Skeletal muscle satellite cell (primary cell): ENCODE data around the gene TIMM44.
"Not testable (repeated sequence)": the region's sequence is repeated elsewhere in the genome, so short reads cannot be mapped to it uniquely, and the experiment has no call there.

Experiments
- H3K27me3 ChIP-seq: 2 replicates; pipeline ENCODE4 v1.7.0; 2013; ENCODE audit warnings: low read length; ENCODE audit not compliant: control insufficient read depth, insufficient read depth
- H3K36me3 ChIP-seq: 2 replicates; pipeline ENCODE4 v1.7.0; 2013; ENCODE audit warnings: mild to moderate bottlenecking, control low read depth, low read length; ENCODE audit not compliant: insufficient read depth
- H3K4me1 ChIP-seq: 2 replicates; pipeline ENCODE4 v1.7.0; 2013; ENCODE audit warnings: low read length; ENCODE audit not compliant: control insufficient read depth, insufficient read depth
- H3K4me2 ChIP-seq: 2 replicates; pipeline ENCODE4 v1.7.0; 2013; ENCODE audit warnings: mild to moderate bottlenecking, low read length
- H3K4me3 ChIP-seq: 2 replicates; pipeline ENCODE4 v1.7.0; 2013; ENCODE audit warnings: low read length
- H3K9ac ChIP-seq: 2 replicates; pipeline ENCODE4 v1.7.0; 2013; ENCODE audit warnings: mild to moderate bottlenecking, low read depth, low read length, moderate library complexity
- H3K9me3 ChIP-seq: replicated peaks from 2 replicates; pipeline ENCODE4 v1.7.0; 2013; ENCODE audit warnings: mild to moderate bottlenecking, control low read depth, low read length

Gene TIMM44

DNA sequence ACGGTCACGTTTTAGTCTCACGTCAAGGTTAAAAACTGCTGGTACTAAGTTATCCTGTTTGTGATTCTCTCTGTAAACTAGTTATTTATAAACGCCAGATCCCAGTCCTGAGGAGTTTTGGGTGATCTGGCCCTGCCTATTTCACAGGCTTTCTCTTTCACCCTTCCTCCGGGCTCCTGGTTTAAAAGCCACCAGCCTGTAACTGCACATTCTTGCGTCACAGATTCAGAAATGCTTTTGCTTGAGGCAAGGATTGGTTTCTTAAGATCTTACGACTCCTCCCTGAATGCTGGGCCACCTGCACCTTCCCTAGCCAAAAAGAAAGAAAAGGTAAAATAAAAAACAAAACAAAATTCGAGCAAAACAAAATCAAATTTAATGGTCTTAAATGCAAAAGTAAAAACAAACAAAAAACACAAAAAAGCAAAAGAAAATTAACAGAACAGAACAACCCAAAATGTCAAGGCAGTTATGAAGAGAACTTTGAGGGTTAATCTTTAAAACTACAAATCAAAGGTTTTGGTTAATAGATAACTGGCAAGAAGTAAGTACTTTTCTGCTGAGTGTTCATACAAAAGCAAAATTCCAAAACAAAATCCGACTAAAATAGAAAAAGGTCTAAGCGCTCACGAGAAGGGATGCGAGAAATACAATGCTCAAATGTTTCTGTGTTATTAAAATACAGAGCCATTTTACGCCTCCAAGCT is 18.6 kb upstream of the TIMM44 start:
- H3K9me3 ChIP-seq, result no peaks in the 10 kb centered on the region
- H3K9ac ChIP-seq, result no peak overlapping the region
- H3K4me1 ChIP-seq, result no peaks in the 10 kb centered on the region
- peaks cover 57% of the 10 kb centered on the region for H3K36me3 ChIP-seq
- no peak overlapping the region for H3K4me2 ChIP-seq
- H3K27me3 ChIP-seq, result no peaks in the 10 kb centered on the region
- no peak overlapping the region for H3K4me3 ChIP-seq

DNA sequence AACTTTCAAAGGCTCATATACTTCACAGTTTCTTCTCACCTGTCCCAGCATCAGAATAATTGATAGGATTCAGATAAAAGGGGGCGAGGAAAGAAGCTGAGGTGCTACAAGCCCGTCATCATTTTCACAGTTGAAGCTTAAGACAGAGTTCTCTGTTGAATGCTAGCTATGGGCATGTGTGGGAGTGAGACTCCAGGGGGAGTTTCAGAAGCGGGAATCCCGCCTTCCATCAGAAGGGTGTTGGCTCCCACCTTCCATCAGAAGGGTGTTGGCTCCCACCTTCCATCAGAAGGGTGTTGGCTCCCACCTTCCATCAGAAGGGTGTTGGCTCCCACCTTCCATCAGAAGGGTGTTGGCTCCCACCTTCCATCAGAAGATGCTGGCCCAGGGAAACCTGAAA is 17.6 kb upstream of the TIMM44 start:
- not testable (repeated sequence) for H3K4me1 ChIP-seq, H3K4me3 ChIP-seq, H3K27me3 ChIP-seq, H3K9me3 ChIP-seq, H3K4me2 ChIP-seq, H3K9ac ChIP-seq
- H3K36me3 ChIP-seq, result peaks cover 50% of the 10 kb centered on the region

DNA sequence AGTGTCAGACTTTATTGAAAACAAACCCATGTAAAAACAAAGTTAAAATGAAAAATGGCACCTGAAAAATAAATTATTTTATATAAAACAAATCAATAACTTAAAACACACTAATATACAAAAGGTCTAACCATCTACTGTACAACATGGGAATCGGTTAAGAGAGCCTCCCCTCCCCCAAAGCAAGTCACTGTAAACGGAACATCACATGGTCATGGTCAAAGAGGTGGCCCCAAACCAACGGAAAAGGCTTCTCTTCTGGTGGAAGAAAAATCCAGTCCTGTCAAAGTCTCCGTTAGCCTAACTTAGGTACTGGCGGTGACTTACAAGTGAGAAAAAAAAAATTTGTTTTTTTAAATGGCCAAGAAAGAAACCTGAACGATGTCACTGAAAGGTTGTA is 15.7 kb upstream of the TIMM44 start:
- H3K36me3 ChIP-seq, result peaks cover 41% of the 10 kb centered on the region
- H3K4me1 ChIP-seq, result no peaks in the 10 kb centered on the region
- H3K9ac ChIP-seq, result no peak overlapping the region
- H3K4me3 ChIP-seq, result no peak overlapping the region
- H3K4me2 ChIP-seq, result no peak overlapping the region
- no peaks in the 10 kb centered on the region for H3K9me3 ChIP-seq
- H3K27me3 ChIP-seq, result no peaks in the 10 kb centered on the region

DNA sequence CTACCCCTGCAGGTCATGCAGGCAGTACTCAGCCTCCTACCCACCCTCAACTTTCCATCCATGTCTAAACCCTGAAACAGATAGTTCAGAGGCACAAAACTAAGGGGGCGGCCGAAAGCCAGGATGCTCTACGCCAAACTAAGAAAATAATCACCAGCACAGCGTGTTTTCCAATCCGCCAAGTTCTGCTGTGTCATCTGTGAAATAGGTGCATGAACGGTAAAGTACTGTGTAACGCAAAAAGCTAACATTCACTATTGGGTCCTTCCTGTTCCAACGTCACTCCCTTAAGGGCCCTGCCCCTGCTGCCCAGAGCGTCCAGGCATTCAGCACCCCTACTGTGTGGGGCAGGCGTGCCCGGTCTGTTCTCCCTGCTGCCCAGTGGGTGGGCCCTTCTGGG is 12.2 kb upstream of the TIMM44 start:
- no peak overlapping the region for H3K9ac ChIP-seq
- no peaks in the 10 kb centered on the region for H3K27me3 ChIP-seq
- H3K4me1 ChIP-seq, result peaks cover 4% of the 10 kb centered on the region
- no peaks in the 10 kb centered on the region for H3K9me3 ChIP-seq
- H3K36me3 ChIP-seq, result peaks cover 8% of the 10 kb centered on the region
- H3K4me2 ChIP-seq, result no peak overlapping the region
- H3K4me3 ChIP-seq, result no peak overlapping the region

DNA sequence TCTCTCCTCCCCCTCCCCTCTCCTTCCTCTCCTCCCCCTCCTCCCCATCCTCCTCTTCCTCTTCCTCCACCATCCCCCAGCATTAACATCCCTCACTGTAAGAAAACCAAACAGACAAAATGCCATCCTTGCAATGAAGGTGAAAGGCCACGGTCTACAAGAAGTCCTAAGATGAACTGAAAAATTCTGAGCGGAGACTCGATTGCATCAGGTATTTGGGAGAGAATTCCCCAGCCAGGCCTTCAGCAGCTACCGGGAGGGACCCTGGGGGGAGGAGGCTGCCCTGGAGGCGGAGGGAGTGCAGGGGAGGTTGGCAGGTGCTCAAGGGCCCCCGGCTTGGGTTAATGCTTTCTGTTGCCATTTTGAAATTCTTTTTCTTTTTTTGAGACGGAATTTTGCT is 10.1 kb upstream of the TIMM44 start:
- Histone ChIP-seq H3K4me2 (no peak overlapping the region), H3K9ac (no peak overlapping the region), H3K36me3 (peaks cover 7% of the 10 kb centered on the region), H3K4me3 (no peak overlapping the region), H3K9me3 (no peaks in the 10 kb centered on the region), H3K4me1 (peaks cover 4% of the 10 kb centered on the region), H3K27me3 (no peaks in the 10 kb centered on the region)

DNA sequence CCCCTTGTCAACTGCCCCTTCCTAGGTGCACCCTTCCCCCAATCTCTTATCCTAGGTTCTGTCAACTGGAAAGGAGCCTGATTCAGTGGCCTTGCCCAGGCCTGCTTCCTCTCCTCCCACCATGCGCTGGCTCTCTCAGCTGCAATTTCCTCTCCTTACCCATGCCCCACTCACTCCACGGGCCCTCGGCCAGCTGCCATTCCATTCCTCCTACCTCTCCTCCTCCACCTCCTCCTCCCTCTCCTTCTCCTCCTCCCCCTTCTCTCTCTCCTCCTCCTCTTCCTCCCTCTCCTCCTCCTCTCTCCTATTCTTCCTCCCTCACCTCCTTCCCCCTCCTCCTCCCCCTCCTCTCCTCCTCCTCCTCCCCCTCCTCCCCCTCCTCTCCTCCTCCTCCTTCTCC is 9.6 kb upstream of the TIMM44 start:
- Histone ChIP-seq H3K4me2 (no peak overlapping the region), H3K4me1 (peaks cover 4% of the 10 kb centered on the region), H3K36me3 (peaks cover 3% of the 10 kb centered on the region), H3K9me3 (no peaks in the 10 kb centered on the region), H3K27me3 (no peaks in the 10 kb centered on the region), H3K4me3 (no peak overlapping the region), H3K9ac (no peak overlapping the region)

DNA sequence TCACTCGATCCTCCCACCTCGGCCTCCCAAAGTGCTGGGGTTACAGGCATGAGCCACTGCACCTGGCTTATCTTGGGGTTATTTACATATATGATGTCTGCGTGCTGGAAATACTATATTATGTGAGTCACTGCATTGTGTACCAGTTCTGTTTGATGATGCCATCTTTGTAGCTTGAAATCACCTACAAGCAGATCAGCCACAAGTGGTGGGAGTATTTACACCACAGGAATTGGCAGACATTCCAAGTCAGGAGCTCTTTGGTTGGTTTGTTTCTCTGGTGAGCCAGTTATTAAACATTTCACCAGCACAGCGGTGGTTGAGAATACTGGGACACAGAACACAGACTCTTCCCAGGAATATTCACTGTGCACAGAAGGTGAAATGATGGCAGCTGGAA is 4.5 kb upstream of the TIMM44 start:
- no peaks in the 10 kb centered on the region for H3K9me3 ChIP-seq
- H3K27me3 ChIP-seq, result no peaks in the 10 kb centered on the region
- H3K4me1 ChIP-seq, result peaks cover 7% of the 10 kb centered on the region
- no peak overlapping the region for H3K9ac ChIP-seq
- no peaks in the 10 kb centered on the region for H3K36me3 ChIP-seq
- no peak overlapping the region for H3K4me2 ChIP-seq
- H3K4me3 ChIP-seq, result no peak overlapping the region

DNA sequence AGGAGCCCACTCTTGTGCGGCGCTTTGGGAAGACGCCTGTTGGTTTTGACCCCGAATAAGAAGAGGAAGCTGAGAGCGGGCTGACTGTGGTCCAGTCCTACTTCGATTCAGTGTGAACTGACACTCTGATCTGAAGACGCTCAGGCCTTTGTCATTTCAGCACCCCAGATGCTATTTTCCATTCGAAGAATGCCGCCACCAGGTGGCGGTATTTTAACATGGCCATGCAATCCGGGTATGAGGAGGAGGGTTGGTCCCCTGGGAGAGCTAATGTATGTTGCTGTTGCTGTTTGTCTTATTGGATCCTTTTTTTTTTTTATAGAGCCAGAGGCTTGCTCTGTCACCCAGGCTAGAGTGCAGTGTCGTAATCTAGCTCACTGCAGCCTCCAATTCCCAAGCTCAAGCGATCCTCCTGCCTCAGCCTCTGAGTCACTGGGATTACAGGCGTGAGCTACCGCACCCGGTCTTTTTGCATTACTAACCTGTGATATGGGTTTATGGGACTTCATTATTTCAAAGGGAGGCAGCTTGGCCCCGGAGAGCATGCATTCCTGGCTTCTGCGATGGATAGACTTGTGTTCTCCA is 803 bp upstream of the TIMM44 start:
- no peaks in the 10 kb centered on the region for H3K27me3 ChIP-seq
- H3K36me3 ChIP-seq, result peaks cover 10% of the 10 kb centered on the region
- H3K9ac ChIP-seq, result peak overlapping the region; percentile 67
- peak overlapping the region; percentile 79 for H3K4me3 ChIP-seq
- peak overlapping the region; percentile 98 for H3K4me2 ChIP-seq
- H3K4me1 ChIP-seq, result peaks cover 3% of the 10 kb centered on the region
- no peaks in the 10 kb centered on the region for H3K9me3 ChIP-seq

DNA sequence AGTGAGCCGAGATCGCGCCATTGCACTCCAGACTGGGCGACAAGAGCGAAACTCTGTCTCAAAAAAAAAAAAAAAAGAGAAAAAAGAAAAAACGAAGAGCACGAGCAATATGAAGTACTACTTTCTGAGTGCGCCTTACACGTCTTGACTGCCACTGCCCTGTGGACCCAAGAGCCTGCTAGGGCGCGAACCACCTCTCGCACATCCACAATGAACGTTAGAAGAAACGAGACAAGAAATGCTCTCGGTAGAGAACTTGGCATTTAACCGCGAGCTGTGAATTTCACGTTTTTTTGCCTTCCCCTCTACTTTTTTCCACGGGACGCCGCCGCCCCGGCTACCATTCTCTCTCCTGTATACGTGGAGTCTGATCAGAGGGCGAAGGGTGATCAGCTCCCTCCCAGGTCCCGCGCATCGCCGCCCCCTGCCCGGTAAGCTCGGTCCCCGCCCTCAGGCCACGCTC is 454 bp downstream of the TIMM44 start:
- H3K9ac ChIP-seq, result peak overlapping the region; percentile 97
- peak overlapping the region; percentile 88 for H3K4me2 ChIP-seq
- no peaks in the 10 kb centered on the region for H3K27me3 ChIP-seq
- H3K4me1 ChIP-seq, result peaks cover 3% of the 10 kb centered on the region
- H3K4me3 ChIP-seq, result peak overlapping the region; percentile 91
- H3K9me3 ChIP-seq, result no peaks in the 10 kb centered on the region
- peaks cover 13% of the 10 kb centered on the region for H3K36me3 ChIP-seq

DNA sequence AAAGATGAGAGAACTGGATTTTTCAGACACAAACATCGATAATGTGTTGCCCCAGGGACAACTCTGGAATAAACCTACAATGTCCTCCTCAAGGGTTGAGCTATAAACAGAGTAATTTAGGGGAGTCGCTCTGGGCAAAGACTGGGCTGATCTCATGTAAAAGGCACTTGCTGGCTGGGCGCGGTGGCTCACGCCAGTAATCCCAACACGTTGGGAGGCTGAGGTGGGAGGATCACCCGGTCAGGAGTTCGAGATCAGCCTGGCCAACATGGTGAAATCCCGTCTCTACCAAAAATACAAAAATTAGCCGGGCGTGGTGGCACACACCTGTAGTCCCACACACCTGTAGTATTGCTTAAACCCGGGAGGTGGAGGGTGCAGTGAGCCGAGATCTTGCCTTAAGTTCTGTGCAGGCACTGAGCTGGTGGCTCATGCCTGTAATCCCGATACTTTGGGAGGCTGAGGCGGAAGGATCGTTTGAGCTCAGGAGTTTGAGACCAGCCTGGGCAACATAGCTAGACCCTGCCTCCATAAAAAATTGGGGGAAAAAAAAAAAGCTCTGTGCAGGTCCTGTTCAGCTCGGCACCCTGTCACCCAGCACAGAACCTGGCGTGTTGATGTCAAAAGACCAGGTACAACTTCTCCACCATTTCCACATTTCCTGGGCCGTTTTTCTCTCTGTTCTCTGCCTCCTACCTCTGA is 1.4 kb downstream of the TIMM44 start:
- no peak overlapping the region for H3K9ac ChIP-seq
- peaks cover 3% of the 10 kb centered on the region for H3K4me1 ChIP-seq
- H3K4me3 ChIP-seq, result peak overlapping the region; percentile 91
- H3K27me3 ChIP-seq, result no peaks in the 10 kb centered on the region
- peak overlapping the region; percentile 88 for H3K4me2 ChIP-seq
- H3K36me3 ChIP-seq, result peaks cover 21% of the 10 kb centered on the region
- no peaks in the 10 kb centered on the region for H3K9me3 ChIP-seq

DNA sequence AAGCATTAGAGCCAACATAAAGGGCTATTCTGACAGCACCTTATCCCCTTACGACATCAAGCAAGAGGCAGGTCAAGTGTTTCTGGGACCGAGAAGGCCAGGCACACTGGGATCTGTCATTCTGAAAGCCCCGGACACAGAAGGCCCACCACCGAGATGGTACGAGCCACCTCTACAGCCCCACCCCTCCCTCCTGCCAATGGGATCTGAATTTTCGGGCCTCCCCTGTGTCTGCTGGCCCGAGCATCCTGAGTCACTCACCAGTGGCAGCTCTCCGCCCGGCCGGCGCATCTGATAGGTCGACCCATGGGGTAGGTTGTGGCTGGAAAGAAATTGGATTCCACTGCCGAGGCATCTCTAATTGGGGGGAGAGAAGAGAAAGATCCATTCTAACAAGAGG is 2.6 kb downstream of the TIMM44 start:
- H3K9ac ChIP-seq, result no peak overlapping the region
- peaks cover 23% of the 10 kb centered on the region for H3K36me3 ChIP-seq
- H3K9me3 ChIP-seq, result no peaks in the 10 kb centered on the region
- H3K4me3 ChIP-seq, result no peak overlapping the region
- no peak overlapping the region for H3K4me2 ChIP-seq
- H3K4me1 ChIP-seq, result peaks cover 3% of the 10 kb centered on the region
- H3K27me3 ChIP-seq, result no peaks in the 10 kb centered on the region
